Measurements from ENCODE around the gene FSD1L. TPM values are rescaled to one million over a fixed set of nuclear protein-coding genes. Genes with fewer than 3 reads are reported as not detected.
"Not testable (repeated sequence)": the region's sequence is repeated elsewhere in the genome, so short reads cannot be mapped to it uniquely, and the experiment has no call there.

The FSD1L gene
- total RNA-seq, 1 experiment from 2014 or later, result 5.7 TPM

DNA sequence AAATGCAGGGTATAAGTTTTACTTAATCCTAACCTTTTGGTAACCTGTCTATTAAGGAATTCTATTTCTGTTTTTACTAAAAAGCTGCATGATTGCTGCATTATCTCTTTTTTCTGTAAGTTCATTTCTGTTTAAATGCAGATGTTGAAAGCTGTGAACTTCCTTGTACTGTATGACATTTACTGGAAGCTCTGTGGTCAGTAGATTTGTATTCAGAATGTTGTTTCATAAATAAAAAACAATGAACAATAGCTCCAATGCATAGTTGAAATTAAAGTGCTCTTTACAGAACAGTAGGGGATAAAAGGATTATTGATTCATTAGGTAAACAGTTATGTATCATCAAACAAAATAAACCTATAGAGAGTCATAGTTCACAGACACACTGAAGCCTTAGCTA is 63.6 kb downstream of the FSD1L start:
- Mint-ChIP-seq H3K27me3 (ENCODE audit: insufficient read depth, unreplicated experiment) (no peaks in the 10 kb centered on the region), H3K36me3 (ENCODE audit: insufficient read depth, unreplicated experiment) (peaks cover 4% of the 10 kb centered on the region), H3K4me1 (ENCODE audit: low read depth, unreplicated experiment) (peaks cover 2% of the 10 kb centered on the region), H3K4me3 (ENCODE audit: unreplicated experiment) (no peak overlapping the region), H3K27ac (ENCODE audit: unreplicated experiment) (no peak overlapping the region), H3K9me3 (ENCODE audit: unreplicated experiment) (no peaks in the 10 kb centered on the region)
- TF ChIP-seq, protein P1, sequence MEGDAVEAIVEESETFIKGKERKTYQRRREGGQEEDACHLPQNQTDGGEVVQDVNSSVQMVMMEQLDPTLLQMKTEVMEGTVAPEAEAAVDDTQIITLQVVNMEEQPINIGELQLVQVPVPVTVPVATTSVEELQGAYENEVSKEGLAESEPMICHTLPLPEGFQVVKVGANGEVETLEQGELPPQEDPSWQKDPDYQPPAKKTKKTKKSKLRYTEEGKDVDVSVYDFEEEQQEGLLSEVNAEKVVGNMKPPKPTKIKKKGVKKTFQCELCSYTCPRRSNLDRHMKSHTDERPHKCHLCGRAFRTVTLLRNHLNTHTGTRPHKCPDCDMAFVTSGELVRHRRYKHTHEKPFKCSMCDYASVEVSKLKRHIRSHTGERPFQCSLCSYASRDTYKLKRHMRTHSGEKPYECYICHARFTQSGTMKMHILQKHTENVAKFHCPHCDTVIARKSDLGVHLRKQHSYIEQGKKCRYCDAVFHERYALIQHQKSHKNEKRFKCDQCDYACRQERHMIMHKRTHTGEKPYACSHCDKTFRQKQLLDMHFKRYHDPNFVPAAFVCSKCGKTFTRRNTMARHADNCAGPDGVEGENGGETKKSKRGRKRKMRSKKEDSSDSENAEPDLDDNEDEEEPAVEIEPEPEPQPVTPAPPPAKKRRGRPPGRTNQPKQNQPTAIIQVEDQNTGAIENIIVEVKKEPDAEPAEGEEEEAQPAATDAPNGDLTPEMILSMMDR (IDR thresholded peaks at IDR 0.05; ENCODE audit: insufficient read depth in 1 of 2, low read depth in 1 of 2, low read length in 1 of 2, severe bottlenecking in 1 of 2, unreplicated experiment in 1 of 2), result no peak
- no peak for DNase-seq
- BruUV-seq (replicated peaks), result no TSS peak
- intact Hi-C loops (cut with micrococcal nuclease; ENCODE audit: unreplicated experiment), result no loop called here
- POLR2A ChIA-PET, result no interaction called here
- Histone ChIP-seq H3K27me3 (replicated peaks; ENCODE audit: control insufficient read depth, insufficient read depth, low read length) (no peaks in the 10 kb centered on the region), H3K36me3 (ENCODE audit: control insufficient read depth, insufficient read depth, low read length) (no peaks in the 10 kb centered on the region), H3K4me1 (peaks cover 12% of the 10 kb centered on the region), H3K4me3 (ENCODE audit: low read depth, low read length) (no peak overlapping the region), H3K9me3 (no peaks in the 10 kb centered on the region)
- CTCF ChIA-PET, result no interaction called here

DNA sequence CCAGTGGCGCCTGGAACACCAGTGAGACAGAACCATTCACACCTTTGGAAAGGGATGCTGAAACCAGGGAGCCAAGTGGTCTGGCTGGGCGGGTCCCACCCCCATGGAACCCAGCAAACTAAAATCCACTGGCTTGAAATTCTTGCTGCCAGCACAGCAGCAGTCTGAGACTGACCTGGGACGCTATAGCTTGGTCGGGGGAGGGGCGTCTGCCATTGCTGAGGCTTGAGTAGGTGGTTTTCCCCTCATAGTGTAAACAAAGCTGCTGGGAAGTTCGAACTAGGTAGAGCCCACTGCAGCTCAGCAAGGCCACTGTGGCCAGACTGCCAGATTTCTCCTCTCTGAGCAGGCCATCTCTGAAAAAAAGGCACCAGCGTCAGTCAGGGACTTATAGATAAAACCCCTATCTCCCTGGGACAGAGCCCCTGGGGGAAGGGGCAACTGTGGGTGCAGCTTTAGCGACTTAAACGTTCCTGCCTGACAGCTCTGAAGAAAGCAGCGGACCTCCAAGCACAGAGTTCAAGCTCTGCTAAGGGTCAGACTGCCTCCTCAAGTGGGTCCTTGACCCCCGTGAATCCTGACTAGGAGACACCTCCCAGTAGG is 68.1 kb downstream of the FSD1L start:
- intact Hi-C loops (cut with micrococcal nuclease; ENCODE audit: unreplicated experiment), result no loop called here
- Histone ChIP-seq H3K27me3 (replicated peaks; ENCODE audit: control insufficient read depth, insufficient read depth, low read length) (no peaks in the 10 kb centered on the region), H3K4me1 (no peaks in the 10 kb centered on the region), H3K9me3 (no peaks in the 10 kb centered on the region), H3K4me3 (ENCODE audit: low read depth, low read length) (no peak overlapping the region), H3K36me3 (ENCODE audit: control insufficient read depth, insufficient read depth, low read length) (no peaks in the 10 kb centered on the region)
- H3K9me3 Mint-ChIP-seq (ENCODE audit: unreplicated experiment), result peaks cover 11% of the 10 kb centered on the region
- H3K27me3 Mint-ChIP-seq (ENCODE audit: insufficient read depth, unreplicated experiment), result no peaks in the 10 kb centered on the region
- TF ChIP-seq, protein P1 (IDR thresholded peaks at IDR 0.05; ENCODE audit: insufficient read depth in 1 of 2, low read depth in 1 of 2, low read length in 1 of 2, severe bottlenecking in 1 of 2, unreplicated experiment in 1 of 2), result no peak
- H3K36me3 Mint-ChIP-seq (ENCODE audit: insufficient read depth, unreplicated experiment), result peaks cover 11% of the 10 kb centered on the region
- no peak overlapping the region for H3K4me3 Mint-ChIP-seq (ENCODE audit: unreplicated experiment)
- H3K4me1 Mint-ChIP-seq (ENCODE audit: low read depth, unreplicated experiment), result no peaks in the 10 kb centered on the region
- DNase-seq, result no peak
- no peak overlapping the region for H3K27ac Mint-ChIP-seq (ENCODE audit: unreplicated experiment)
- ChIA-PET POLR2A (no interaction called here), CTCF (no interaction called here)
- BruUV-seq (replicated peaks), result no TSS peak

DNA sequence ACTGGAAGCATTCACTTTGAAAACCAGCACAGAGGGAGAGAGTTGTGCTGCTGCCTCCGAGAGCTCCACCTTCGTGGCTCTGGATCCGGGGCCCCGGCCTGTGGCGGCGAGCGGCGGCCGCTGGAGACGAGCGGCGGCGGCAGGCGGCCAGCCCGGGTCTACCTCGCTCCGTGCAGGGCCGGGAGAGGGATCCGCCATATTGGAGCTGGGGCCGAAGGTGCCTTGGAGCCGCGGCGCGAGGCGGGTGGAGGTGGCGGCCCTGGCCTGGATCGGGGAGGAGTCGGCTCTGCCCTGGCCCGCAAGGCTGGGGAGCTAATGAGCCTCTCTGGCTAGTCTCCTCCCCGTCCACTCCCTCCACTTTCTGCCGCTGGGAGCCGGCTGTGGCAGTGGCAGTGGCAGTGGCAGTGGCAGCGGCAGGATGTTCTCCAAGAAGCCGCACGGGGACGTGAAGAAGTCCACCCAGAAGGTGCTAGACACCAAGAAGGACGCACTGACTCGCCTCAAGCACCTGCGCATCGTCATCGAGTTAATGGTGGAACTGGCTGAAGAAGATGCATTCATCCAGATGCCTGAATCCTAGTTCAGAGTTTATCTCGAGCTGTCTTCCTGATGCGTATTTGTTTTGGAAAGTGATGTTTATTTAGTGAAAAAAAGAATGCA is 72.0 kb downstream of the FSD1L start:
- H3K36me3 Mint-ChIP-seq (ENCODE audit: insufficient read depth, unreplicated experiment); intact Hi-C loops (cut with micrococcal nuclease; ENCODE audit: unreplicated experiment); H3K36me3 ChIP-seq (ENCODE audit: control insufficient read depth, insufficient read depth, low read length); BruUV-seq (replicated peaks); H3K4me1 ChIP-seq; POLR2A ChIA-PET; H3K9me3 ChIP-seq; H3K4me3 Mint-ChIP-seq (ENCODE audit: unreplicated experiment); CTCF ChIA-PET; H3K4me1 Mint-ChIP-seq (ENCODE audit: low read depth, unreplicated experiment); H3K27ac Mint-ChIP-seq (ENCODE audit: unreplicated experiment); H3K27me3 ChIP-seq (replicated peaks; ENCODE audit: control insufficient read depth, insufficient read depth, low read length); H3K27me3 Mint-ChIP-seq (ENCODE audit: insufficient read depth, unreplicated experiment): not testable (repeated sequence)
- H3K9me3 Mint-ChIP-seq (ENCODE audit: unreplicated experiment), result peaks cover 11% of the 10 kb centered on the region
- peak overlapping the region; percentile 28 for H3K4me3 ChIP-seq (ENCODE audit: low read depth, low read length)
- peak in 1 of 2 experiments; percentile 56 for DNase-seq

DNA sequence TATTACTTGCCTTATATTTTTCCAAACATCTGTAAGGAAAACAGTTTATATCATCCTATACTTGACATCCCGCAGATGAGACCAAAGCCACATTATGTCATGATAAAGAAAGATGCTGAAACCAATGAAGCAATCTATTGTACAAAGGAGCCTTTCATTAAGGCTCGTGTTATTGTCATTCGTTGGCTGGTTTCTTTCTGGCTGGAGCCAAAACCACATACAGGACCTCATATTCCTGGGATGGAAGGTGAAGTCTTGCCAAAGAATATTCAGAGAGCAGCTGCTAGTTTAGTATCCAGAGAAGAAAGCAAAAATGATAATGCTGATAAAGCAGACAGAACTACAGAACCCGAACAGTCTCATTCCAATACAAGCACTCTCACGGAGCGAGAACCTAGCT is 73.2 kb downstream of the FSD1L start:
- H3K27me3 Mint-ChIP-seq (ENCODE audit: insufficient read depth, unreplicated experiment); BruUV-seq (replicated peaks); DNase-seq; H3K27me3 ChIP-seq (replicated peaks; ENCODE audit: control insufficient read depth, insufficient read depth, low read length); H3K36me3 ChIP-seq (ENCODE audit: control insufficient read depth, insufficient read depth, low read length); H3K27ac Mint-ChIP-seq (ENCODE audit: unreplicated experiment); H3K4me1 ChIP-seq; H3K4me1 Mint-ChIP-seq (ENCODE audit: low read depth, unreplicated experiment); intact Hi-C loops (cut with micrococcal nuclease; ENCODE audit: unreplicated experiment); H3K9me3 ChIP-seq; H3K36me3 Mint-ChIP-seq (ENCODE audit: insufficient read depth, unreplicated experiment); H3K4me3 ChIP-seq (ENCODE audit: low read depth, low read length); POLR2A ChIA-PET; CTCF ChIA-PET; H3K4me3 Mint-ChIP-seq (ENCODE audit: unreplicated experiment): not testable (repeated sequence)
- H3K9me3 Mint-ChIP-seq (ENCODE audit: unreplicated experiment), result peaks cover 11% of the 10 kb centered on the region

DNA sequence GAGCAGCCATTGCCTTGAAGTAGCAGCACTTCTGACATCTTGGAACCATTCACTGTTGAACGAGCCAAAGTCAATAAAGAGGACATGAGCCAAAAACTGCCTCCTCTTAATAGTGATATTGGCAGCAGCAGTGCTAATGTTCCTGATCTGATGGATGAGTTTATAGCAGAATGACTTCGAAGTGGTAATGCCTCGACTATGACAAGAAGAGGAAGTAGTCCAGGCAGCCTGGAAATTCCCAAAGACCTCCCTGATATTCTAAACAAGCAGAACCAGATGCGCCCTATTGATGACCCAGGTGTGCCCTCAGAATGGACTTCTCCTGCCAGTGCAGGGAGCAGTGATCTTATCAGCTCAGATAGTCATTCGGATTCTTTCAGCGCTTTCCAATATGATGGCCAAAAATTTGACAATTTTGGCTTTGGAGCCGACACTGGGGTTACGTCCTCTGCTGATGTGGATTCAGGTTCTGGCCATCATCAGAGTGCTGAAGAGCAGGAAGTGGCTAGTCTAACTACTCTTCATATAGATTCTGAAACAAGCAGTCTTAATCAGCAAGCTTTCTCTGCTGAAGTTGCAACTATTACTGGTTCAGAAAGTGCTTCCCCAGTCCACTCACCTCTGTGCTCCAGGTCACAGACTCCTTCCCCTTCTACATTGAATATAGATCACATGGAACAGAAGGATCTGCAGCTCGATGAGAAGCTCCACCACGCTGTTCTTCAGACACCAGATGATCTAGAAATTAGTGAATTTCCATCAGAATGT is 75.0 kb downstream of the FSD1L start:
- H3K36me3 ChIP-seq (ENCODE audit: control insufficient read depth, insufficient read depth, low read length); H3K9me3 ChIP-seq; BruUV-seq (replicated peaks); intact Hi-C loops (cut with micrococcal nuclease; ENCODE audit: unreplicated experiment); H3K36me3 Mint-ChIP-seq (ENCODE audit: insufficient read depth, unreplicated experiment); H3K4me3 Mint-ChIP-seq (ENCODE audit: unreplicated experiment); H3K27me3 Mint-ChIP-seq (ENCODE audit: insufficient read depth, unreplicated experiment); CTCF ChIA-PET; DNase-seq; H3K4me1 Mint-ChIP-seq (ENCODE audit: low read depth, unreplicated experiment); H3K4me3 ChIP-seq (ENCODE audit: low read depth, low read length); POLR2A ChIA-PET; H3K27me3 ChIP-seq (replicated peaks; ENCODE audit: control insufficient read depth, insufficient read depth, low read length); H3K4me1 ChIP-seq; H3K27ac Mint-ChIP-seq (ENCODE audit: unreplicated experiment): not testable (repeated sequence)
- H3K9me3 Mint-ChIP-seq (ENCODE audit: unreplicated experiment), result peaks cover 16% of the 10 kb centered on the region
